SK-N-SH (cell line): ENCODE measurements around the gene ZCCHC14. TPM values are rescaled to one million over a fixed set of nuclear protein-coding genes. Genes with fewer than 3 reads are reported as not detected.

Source experiments
- CTCF ChIA-PET: fragments of 300-600, 350-600 bp; formaldehyde crosslinking; extraction: SDS; loops from one replicate; lab custom pipeline; 2021; lab: Yijun Ruan, JAX
- POLR2A ChIA-PET: fragments of 350-600 bp; sonication (Branson Sonifier 250); formaldehyde crosslinking; extraction: SDS; loops from one replicate; lab custom pipeline; 2020; ENCODE audit warnings: antibody characterized with exemption, inconsistent platforms; lab: Yijun Ruan, JAX
- DNase-seq: peaks from one replicate; pipeline ENCODE4 v3.0.0; 2012
- H2AFZ ChIP-seq: fragments of 200-600 bp; sonication (generic); 2 replicates; pipeline ENCODE4 v1.8.1; 2016; ENCODE audit warnings: antibody characterized with exemption, mild to moderate bottlenecking, low read depth
- H3F3A ChIP-seq: fragments of 200-600 bp; sonication (generic); replicated peaks from 2 replicates; pipeline ENCODE3; 2016; ENCODE audit warnings: antibody characterized with exemption, mild to moderate bottlenecking; ENCODE audit not compliant: insufficient read depth
- H3K27ac ChIP-seq, 2 experiments: fragments of 200-500 bp in 1 of 2; fragments of 200-600 bp in 1 of 2; sonication (Bioruptor generic) in 1 of 2; sonication (generic), shearing (Covaris generic) in 1 of 2; 2 replicates each; pipeline versions ENCODE4 v1.5.1 to v1.6.1; 2014 to 2016; ENCODE audit warnings: low read depth in 2 of 2, inconsistent platforms in 1 of 2, low read length in 1 of 2, mild to moderate bottlenecking in 1 of 2, mixed read lengths in 1 of 2
- H3K27me3 ChIP-seq: fragments of 200-600 bp; sonication (generic), shearing (Covaris generic); 2 replicates; pipeline ENCODE4 v1.6.1; 2016; ENCODE audit warnings: mixed run types; ENCODE audit not compliant: insufficient read depth
- H3K36me3 ChIP-seq, 2 experiments: fragments of 200-500 bp in 1 of 2; fragments of 200-600 bp in 1 of 2; sonication (Bioruptor generic) in 1 of 2; sonication (generic) in 1 of 2; replicated peaks in 1 of 2; 2 replicates each; pipeline versions ENCODE3 to v1.5.1; 2014 to 2016; ENCODE audit warnings: low read length in 1 of 2, mild to moderate bottlenecking in 1 of 2; ENCODE audit not compliant: insufficient read depth in 2 of 2, control insufficient read depth in 1 of 2
- H3K4me1 ChIP-seq, 2 experiments: fragments of 200-500 bp in 1 of 2; fragments of 200-600 bp in 1 of 2; sonication (Bioruptor generic) in 1 of 2; sonication (generic), shearing (Covaris generic) in 1 of 2; 2 replicates each; pipeline versions ENCODE4 v1.5.1 to v1.6.1; 2014 to 2016; ENCODE audit warnings: low read depth in 1 of 2, low read length in 1 of 2, mixed run types in 1 of 2; ENCODE audit not compliant: insufficient read depth in 2 of 2, control insufficient read depth in 1 of 2
- H3K4me2 ChIP-seq: fragments of 200-600 bp; sonication (generic), shearing (Covaris generic); 2 replicates; pipeline ENCODE4 v1.6.1; 2017; ENCODE audit warnings: mixed run types
- H3K4me3 ChIP-seq, 2 experiments: fragments of 200-500 bp in 1 of 2; fragments of 200-600 bp in 1 of 2; sonication (Bioruptor generic) in 1 of 2; sonication (generic), shearing (Covaris generic) in 1 of 2; 2 replicates each; pipeline versions ENCODE4 v1.5.1 to v1.8.1; 2014 to 2016; ENCODE audit warnings: low read depth in 2 of 2, inconsistent platforms in 1 of 2, low read length in 1 of 2, mild to moderate bottlenecking in 1 of 2, mixed read lengths in 1 of 2, moderate library complexity in 1 of 2
- H3K79me2 ChIP-seq: fragments of 200-600 bp; sonication (generic); 2 replicates; pipeline ENCODE4 v1.8.1; 2017; ENCODE audit warnings: mild to moderate bottlenecking; ENCODE audit not compliant: insufficient read depth
- H3K9ac ChIP-seq: fragments of 200-600 bp; sonication (generic); 2 replicates; pipeline ENCODE4 v1.6.1; 2017; ENCODE audit warnings: mixed run types
- H3K9me2 ChIP-seq: fragments of 200-600 bp; sonication (generic); 2 replicates; pipeline ENCODE4 v1.6.1; 2017; ENCODE audit warnings: mixed run types
- H3K9me3 ChIP-seq: fragments of 200-600 bp; sonication (generic); 2 replicates; pipeline ENCODE4 v1.6.1; 2017; ENCODE audit warnings: mixed run types, mild to moderate bottlenecking, moderate library complexity
- H4K20me1 ChIP-seq: fragments of 200-600 bp; sonication (generic); 2 replicates; pipeline ENCODE4 v1.6.1; 2017; ENCODE audit warnings: mild to moderate bottlenecking, mixed run types; ENCODE audit not compliant: insufficient read depth
- FOXJ3 ChIP-seq: sonication (generic); formaldehyde crosslinking; IDR thresholded peaks from 2 replicates; pipeline ENCODE4 v1.5.1; 2020; ENCODE audit warnings: mild to moderate bottlenecking, missing genetic modification reagents
- JUND ChIP-seq: IDR thresholded peaks from 2 replicates; pipeline ENCODE4 v1.4.0; 2012
- NFIC ChIP-seq: IDR thresholded peaks from 2 replicates; pipeline ENCODE4 v1.4.0; 2012; ENCODE audit warnings: borderline replicate concordance
- NRF1 ChIP-seq: IDR thresholded peaks from 2 replicates; pipeline ENCODE4 v1.6.1; 2012; ENCODE audit warnings: low read depth, mild to moderate bottlenecking, low read length
- RXRA ChIP-seq: IDR thresholded peaks from 2 replicates; pipeline ENCODE4 v1.4.0; 2012; ENCODE audit warnings: low read depth, mild to moderate bottlenecking, borderline replicate concordance
- SIN3A ChIP-seq: IDR thresholded peaks from 2 replicates; pipeline ENCODE4 v1.6.1; 2012; ENCODE audit warnings: low read depth, mild to moderate bottlenecking, low read length, moderate library complexity, borderline replicate concordance
- SMC3 ChIP-seq: IDR thresholded peaks from 2 replicates; pipeline ENCODE4 v1.6.1; 2012; ENCODE audit warnings: low read depth, low read length, improper control_type of control experiment
- YY1 ChIP-seq: IDR thresholded peaks from 2 replicates; pipeline ENCODE4 v1.4.0; 2012; ENCODE audit warnings: low read depth, mild to moderate bottlenecking
- WGBS: methylation state at CpG from one replicate; pipeline ENCODE4 v1.1.6; 2017; ENCODE audit warnings: low lambda C conversion rate; 5-methylcytosine and 5-hydroxymethylcytosine counted together
- polyA plus RNA-seq, 3 experiments: library from polyadenylated mRNA; depleted of rRNA; stranded (reverse); fragments of >200 nt; gene quantifications; 2 replicates each; pipeline ENCODE4 v1.2.3, GENCODE V29; 2012
- TF ChIP-seq, protein P1 (sequence below): fragments of 150-350 bp; IDR thresholded peaks from 2 replicates; pipeline ENCODE4 v1.6.1; 2017; ENCODE audit warnings: antibody characterized with exemption, low read length, low read depth, borderline replicate concordance
- TF ChIP-seq, protein P2 (sequence below): IDR thresholded peaks from 2 replicates; pipeline ENCODE4; 2012
- TF ChIP-seq, protein P3 (sequence below): IDR thresholded peaks from 2 replicates; pipeline ENCODE4 v1.6.1; 2012; ENCODE audit warnings: mild to moderate bottlenecking, low read depth, low read length, moderate library complexity

ZCCHC14 gene
- polyA plus RNA-seq, 1 of the 3 experiments (the other 2 are of a cell fraction), result 5.7 TPM

DNA sequence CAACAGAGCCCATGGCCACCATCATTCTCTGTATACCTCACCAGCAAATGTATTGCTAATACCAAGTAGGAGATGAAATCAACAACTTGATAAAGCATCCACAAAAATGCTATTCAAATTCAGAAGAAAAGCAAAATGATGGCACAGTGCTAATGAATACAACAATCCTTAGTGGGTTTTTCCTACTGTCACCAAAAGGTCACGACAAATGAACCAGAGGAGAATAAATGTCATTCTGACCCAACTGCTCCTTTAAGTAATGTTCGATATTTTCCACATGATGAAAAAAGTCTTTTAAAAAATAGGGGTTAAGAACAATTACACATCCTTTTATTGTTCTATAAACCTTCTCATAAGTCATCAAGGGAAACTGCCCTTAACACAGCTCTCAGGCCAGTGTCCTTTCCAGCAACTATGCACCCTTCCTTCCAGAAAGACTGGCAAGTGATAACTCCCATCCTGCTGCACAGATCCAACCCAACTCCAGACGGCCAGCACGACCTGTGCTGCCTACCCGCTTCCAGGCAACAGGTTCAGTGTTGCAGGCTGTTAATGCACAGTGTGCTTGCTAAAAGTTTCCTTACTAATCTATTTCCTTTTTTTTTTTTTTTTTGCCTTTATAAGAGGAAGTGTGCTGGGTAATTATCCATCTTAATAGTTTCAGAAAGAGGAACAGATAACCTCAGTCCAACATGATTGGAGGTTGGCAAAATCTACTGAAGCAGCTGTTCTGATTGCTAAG is 124.6 kb downstream of the ZCCHC14 start:
- DNase-seq, result no peak
- Histone ChIP-seq H3K9me3 (no peaks in the 10 kb centered on the region), H3K9me2 (no peaks in the 10 kb centered on the region), H3K79me2 (peaks cover 85% of the 10 kb centered on the region), H3K4me1 (peaks cover 15 to 58% of the 10 kb centered on the region in 2 experiments; a peak in 2 of 4 replicates), H3K9ac (no peak overlapping the region), H3F3A (no peaks in the 10 kb centered on the region), H4K20me1 (peaks cover 48% of the 10 kb centered on the region), H2AFZ (no peak overlapping the region), H3K4me2 (no peak overlapping the region), H3K36me3 (peaks cover 0 to under 1% of the 10 kb centered on the region in 2 experiments), H3K27ac (peak overlapping the region in 1 of 2 experiments; percentile 59; a peak in 2 of 4 replicates), H3K27me3 (no peaks in the 10 kb centered on the region), H3K4me3 (no peak overlapping the region)
- TF ChIP-seq NFIC (no peak), YY1 (no peak), JUND (no peak)
- TF ChIP-seq, protein P1, sequence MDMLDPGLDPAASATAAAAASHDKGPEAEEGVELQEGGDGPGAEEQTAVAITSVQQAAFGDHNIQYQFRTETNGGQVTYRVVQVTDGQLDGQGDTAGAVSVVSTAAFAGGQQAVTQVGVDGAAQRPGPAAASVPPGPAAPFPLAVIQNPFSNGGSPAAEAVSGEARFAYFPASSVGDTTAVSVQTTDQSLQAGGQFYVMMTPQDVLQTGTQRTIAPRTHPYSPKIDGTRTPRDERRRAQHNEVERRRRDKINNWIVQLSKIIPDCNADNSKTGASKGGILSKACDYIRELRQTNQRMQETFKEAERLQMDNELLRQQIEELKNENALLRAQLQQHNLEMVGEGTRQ, result no peak
- ChIA-PET POLR2A (interaction anchor here (2.2 kb wide), 1 partner anchor 16 kb away, joined by 10 read pairs; the partner anchor contains the start of gene FBXO31), CTCF (interaction anchor here (0.8 to 1.4 kb wide), 3 partner anchors 15 to 268 kb away, joined by 3 to 4 read pairs (median 3); partner anchors contain the start of gene FBXO31)
- 90% methylated on average over 5 of the region's 5 CpGs for WGBS

DNA sequence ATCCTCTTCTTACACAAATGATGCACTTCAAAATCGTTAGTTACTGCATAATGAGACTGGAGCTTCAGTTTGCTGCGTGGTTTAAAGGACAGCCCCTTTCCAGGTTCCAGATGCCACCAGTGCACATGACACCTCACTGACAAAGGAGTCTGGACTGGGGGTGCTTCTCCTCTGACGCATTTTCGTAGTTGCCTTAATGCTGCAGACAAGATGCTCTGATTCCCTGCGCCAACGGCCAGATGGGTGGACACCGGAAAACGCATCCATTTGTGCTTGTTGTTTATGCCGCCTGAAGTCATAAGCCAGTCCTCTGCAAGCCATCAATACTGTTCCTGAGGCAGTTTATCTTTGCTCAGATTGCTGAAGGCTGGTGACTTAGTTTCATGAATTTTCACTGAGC is 125.3 kb downstream of the ZCCHC14 start:
- peaks cover 85% of the 10 kb centered on the region for H3K79me2 ChIP-seq

More for the DNA sequence above, 125.3 kb downstream of the ZCCHC14 start:
- no peak overlapping the region for H3K4me2 ChIP-seq
- peaks cover 48% of the 10 kb centered on the region for H4K20me1 ChIP-seq
- peak overlapping the region in 1 of 2 experiments; percentile 59; a peak in 2 of 4 replicates for H3K27ac ChIP-seq
- no peaks in the 10 kb centered on the region for H3F3A ChIP-seq
- H3K9ac ChIP-seq, result no peak overlapping the region
- no peaks in the 10 kb centered on the region for H3K27me3 ChIP-seq
- peak; percentile 66 for DNase-seq
- WGBS, result 88% methylated on average over 9 of the region's 9 CpGs
- H3K4me1 ChIP-seq, result peaks cover 15 to 59% of the 10 kb centered on the region in 2 experiments; a peak in 2 of 4 replicates
- no peak overlapping the region for H2AFZ ChIP-seq
- H3K9me2 ChIP-seq, result no peaks in the 10 kb centered on the region
- no peaks in the 10 kb centered on the region for H3K9me3 ChIP-seq
- no peak for TF ChIP-seq RXRA
- TF ChIP-seq FOXJ3 (CRISPR knock-in tag), result no peak
- no peak for TF ChIP-seq SMC3
- no peak for TF ChIP-seq NRF1
- TF ChIP-seq, protein P2, sequence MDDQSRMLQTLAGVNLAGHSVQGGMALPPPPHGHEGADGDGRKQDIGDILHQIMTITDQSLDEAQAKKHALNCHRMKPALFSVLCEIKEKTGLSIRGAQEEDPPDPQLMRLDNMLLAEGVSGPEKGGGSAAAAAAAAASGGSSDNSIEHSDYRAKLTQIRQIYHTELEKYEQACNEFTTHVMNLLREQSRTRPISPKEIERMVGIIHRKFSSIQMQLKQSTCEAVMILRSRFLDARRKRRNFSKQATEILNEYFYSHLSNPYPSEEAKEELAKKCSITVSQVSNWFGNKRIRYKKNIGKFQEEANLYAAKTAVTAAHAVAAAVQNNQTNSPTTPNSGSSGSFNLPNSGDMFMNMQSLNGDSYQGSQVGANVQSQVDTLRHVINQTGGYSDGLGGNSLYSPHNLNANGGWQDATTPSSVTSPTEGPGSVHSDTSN, result no peak
- TF ChIP-seq SIN3A, result no peak
- TF ChIP-seq, protein P3, sequence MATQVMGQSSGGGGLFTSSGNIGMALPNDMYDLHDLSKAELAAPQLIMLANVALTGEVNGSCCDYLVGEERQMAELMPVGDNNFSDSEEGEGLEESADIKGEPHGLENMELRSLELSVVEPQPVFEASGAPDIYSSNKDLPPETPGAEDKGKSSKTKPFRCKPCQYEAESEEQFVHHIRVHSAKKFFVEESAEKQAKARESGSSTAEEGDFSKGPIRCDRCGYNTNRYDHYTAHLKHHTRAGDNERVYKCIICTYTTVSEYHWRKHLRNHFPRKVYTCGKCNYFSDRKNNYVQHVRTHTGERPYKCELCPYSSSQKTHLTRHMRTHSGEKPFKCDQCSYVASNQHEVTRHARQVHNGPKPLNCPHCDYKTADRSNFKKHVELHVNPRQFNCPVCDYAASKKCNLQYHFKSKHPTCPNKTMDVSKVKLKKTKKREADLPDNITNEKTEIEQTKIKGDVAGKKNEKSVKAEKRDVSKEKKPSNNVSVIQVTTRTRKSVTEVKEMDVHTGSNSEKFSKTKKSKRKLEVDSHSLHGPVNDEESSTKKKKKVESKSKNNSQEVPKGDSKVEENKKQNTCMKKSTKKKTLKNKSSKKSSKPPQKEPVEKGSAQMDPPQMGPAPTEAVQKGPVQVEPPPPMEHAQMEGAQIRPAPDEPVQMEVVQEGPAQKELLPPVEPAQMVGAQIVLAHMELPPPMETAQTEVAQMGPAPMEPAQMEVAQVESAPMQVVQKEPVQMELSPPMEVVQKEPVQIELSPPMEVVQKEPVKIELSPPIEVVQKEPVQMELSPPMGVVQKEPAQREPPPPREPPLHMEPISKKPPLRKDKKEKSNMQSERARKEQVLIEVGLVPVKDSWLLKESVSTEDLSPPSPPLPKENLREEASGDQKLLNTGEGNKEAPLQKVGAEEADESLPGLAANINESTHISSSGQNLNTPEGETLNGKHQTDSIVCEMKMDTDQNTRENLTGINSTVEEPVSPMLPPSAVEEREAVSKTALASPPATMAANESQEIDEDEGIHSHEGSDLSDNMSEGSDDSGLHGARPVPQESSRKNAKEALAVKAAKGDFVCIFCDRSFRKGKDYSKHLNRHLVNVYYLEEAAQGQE, result no peak
- no peak overlapping the region for H3K4me3 ChIP-seq
- ChIA-PET POLR2A (interaction anchor here (0.6 to 2.2 kb wide), 2 partner anchors 16 to 409 kb away, joined by 6 to 10 read pairs; partner anchors contain the start of gene FBXO31), CTCF (interaction anchor here (1.2 to 1.4 kb wide), 2 partner anchors 16 to 268 kb away, joined by 3 to 4 read pairs; partner anchors contain the start of gene FBXO31)
- peaks cover 0 to 6% of the 10 kb centered on the region in 2 experiments for H3K36me3 ChIP-seq
